ENCODE data around the gene HMGA1. TPM values are rescaled to one million over a fixed set of nuclear protein-coding genes. Genes with fewer than 3 reads are reported as not detected.

The HMGA1 gene
- polyA plus RNA-seq, 1 of the 3 experiments (the other 2 are of a cell fraction), result 433 TPM

DNA sequence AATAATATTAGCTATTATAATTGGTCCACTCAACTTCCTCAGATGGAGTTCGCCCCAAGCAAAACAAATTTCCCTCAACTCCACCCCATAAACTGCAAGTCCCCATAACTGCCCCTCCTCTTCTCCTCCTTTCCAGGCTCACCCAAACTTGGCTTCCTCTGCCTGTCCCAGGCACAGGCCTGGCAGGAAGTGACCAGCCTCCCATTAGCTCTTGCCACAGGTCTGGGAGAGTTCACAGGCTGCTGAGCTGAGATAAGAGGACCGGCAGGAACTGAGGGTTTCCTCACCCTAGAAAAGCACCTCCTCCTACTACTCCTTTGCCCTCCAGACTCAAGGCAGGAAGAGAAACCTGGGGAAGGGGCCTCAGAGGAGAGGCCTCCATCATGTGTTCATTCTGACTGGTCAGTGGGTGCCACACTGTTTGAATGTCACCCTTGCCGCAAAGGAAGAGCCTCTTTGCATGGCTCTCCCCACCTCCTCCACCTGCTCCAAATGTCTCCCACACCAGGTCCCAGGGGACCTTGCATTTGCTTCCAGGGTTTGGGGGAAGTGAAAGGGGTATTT lies 36.7 kb downstream of the HMGA1 start:
- Histone ChIP-seq H3K4me1 (ENCODE audit: control insufficient read depth in 1 of 2, insufficient read depth in 2 of 2, low read depth in 1 of 2, low read length in 1 of 2) (peaks cover 0 to 12% of the 10 kb centered on the region in 2 experiments; a peak in 1 of 4 replicates), H3F3A (replicated peaks; ENCODE audit: insufficient read depth) (peaks cover 4% of the 10 kb centered on the region), H3K27ac (ENCODE audit: low read depth in 2 of 2, low read length in 1 of 2) (peak overlapping the region in 1 of 2 experiments; percentile 50; a peak in 1 of 4 replicates), H3K4me3 (ENCODE audit: low read depth in 2 of 2, low read length in 1 of 2) (no peak overlapping the region), H3K79me2 (ENCODE audit: insufficient read depth) (no peaks in the 10 kb centered on the region), H3K27me3 (ENCODE audit: insufficient read depth) (no peaks in the 10 kb centered on the region), H3K9ac (no peak overlapping the region), H3K36me3 (replicated peaks in 1 of 2; ENCODE audit: control insufficient read depth in 1 of 2, insufficient read depth in 2 of 2, low read length in 1 of 2) (peaks cover 0 to 2% of the 10 kb centered on the region in 2 experiments), H3K4me2 (no peak overlapping the region), H3K9me3 (no peaks in the 10 kb centered on the region), H3K9me2 (no peaks in the 10 kb centered on the region), H2AFZ (ENCODE audit: low read depth) (no peak overlapping the region), H4K20me1 (ENCODE audit: insufficient read depth) (no peaks in the 10 kb centered on the region)
- WGBS (ENCODE audit: low lambda C conversion rate), result 66% methylated on average over 3 of the region's 3 CpGs
- peak; percentile 64 for DNase-seq
- no peak for TF ChIP-seq GABPA (IDR thresholded peaks at IDR 0.05; ENCODE audit: low read depth)
- TF ChIP-seq CHD2 (IDR thresholded peaks at IDR 0.05; ENCODE audit: low read length, partially characterized antibody), result no peak
- ChIA-PET CTCF (interaction anchor here (1.3 kb wide), 1 partner anchor 24 kb away, joined by 3 read pairs; no protein-coding TSS in a partner anchor), POLR2A (no interaction called here)

DNA sequence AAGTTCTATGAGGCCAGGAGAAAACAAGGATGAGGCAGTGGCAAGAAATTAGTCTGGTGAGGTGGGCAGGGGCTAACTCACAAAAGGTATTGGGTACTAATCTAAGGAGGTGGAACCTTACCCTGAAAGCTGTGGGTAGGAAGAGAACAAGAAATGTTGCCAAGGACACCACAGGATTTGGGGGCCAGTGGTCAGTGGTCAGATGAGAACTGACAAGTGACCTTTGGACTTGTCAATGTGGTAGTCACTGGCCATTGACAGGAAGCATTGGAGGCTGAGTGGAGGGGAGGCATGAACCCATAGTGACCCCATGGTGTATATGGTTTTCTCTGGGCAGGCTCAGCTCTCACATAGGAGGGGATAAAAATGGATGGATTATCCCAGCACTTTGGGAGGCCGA lies 37.5 kb downstream of the HMGA1 start:
- Histone ChIP-seq H3K27me3 (ENCODE audit: insufficient read depth) (no peaks in the 10 kb centered on the region), H3K4me2 (no peak overlapping the region), H3K9ac (no peak overlapping the region), H4K20me1 (ENCODE audit: insufficient read depth) (no peaks in the 10 kb centered on the region), H3K9me2 (no peaks in the 10 kb centered on the region), H3K36me3 (replicated peaks in 1 of 2; ENCODE audit: control insufficient read depth in 1 of 2, insufficient read depth in 2 of 2, low read length in 1 of 2) (peaks cover 0 to 3% of the 10 kb centered on the region in 2 experiments), H3F3A (replicated peaks; ENCODE audit: insufficient read depth) (peaks cover 4% of the 10 kb centered on the region), H3K27ac (ENCODE audit: low read depth in 2 of 2, low read length in 1 of 2) (peak overlapping the region in 1 of 2 experiments; percentile 50; a peak in 1 of 4 replicates), H3K79me2 (ENCODE audit: insufficient read depth) (no peaks in the 10 kb centered on the region), H3K4me3 (ENCODE audit: low read depth in 2 of 2, low read length in 1 of 2) (no peak overlapping the region), H3K9me3 (no peaks in the 10 kb centered on the region), H3K4me1 (ENCODE audit: control insufficient read depth in 1 of 2, insufficient read depth in 2 of 2, low read depth in 1 of 2, low read length in 1 of 2) (peaks cover 0 to 18% of the 10 kb centered on the region in 2 experiments; a peak in 1 of 4 replicates), H2AFZ (ENCODE audit: low read depth) (no peak overlapping the region)
- ChIA-PET CTCF (no interaction called here), POLR2A (no interaction called here)
- WGBS (ENCODE audit: low lambda C conversion rate), result 100% methylated on average over 1 of the region's 1 CpG
- TF ChIP-seq, protein P1, sequence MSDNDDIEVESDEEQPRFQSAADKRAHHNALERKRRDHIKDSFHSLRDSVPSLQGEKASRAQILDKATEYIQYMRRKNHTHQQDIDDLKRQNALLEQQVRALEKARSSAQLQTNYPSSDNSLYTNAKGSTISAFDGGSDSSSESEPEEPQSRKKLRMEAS (IDR thresholded peaks at IDR 0.05; ENCODE audit: low read depth), result no peak
- TF ChIP-seq RCOR1 (IDR thresholded peaks at IDR 0.05; ENCODE audit: low read length) (no peak), POLR2AphosphoS5 (IDR thresholded peaks at IDR 0.05; ENCODE audit: low read depth, low read length) (no peak), GATA2 (CRISPR knock-in tag; IDR thresholded peaks at IDR 0.05) (no peak), FOXJ3 (CRISPR knock-in tag; IDR thresholded peaks at IDR 0.05) (no peak), GABPA (IDR thresholded peaks at IDR 0.05; ENCODE audit: low read depth) (no peak), TEAD4 (IDR thresholded peaks at IDR 0.05; ENCODE audit: borderline replicate concordance, insufficient read depth) (no peak), EP300 (IDR thresholded peaks at IDR 0.05; ENCODE audit: borderline replicate concordance in 1 of 2, low read depth in 1 of 2, low read length in 1 of 2) (no peak), NFIC (IDR thresholded peaks at IDR 0.05; ENCODE audit: borderline replicate concordance) (no peak), MXI1 (IDR thresholded peaks at IDR 0.05; ENCODE audit: low read depth, low read length) (no peak)
- TF ChIP-seq, protein P2, sequence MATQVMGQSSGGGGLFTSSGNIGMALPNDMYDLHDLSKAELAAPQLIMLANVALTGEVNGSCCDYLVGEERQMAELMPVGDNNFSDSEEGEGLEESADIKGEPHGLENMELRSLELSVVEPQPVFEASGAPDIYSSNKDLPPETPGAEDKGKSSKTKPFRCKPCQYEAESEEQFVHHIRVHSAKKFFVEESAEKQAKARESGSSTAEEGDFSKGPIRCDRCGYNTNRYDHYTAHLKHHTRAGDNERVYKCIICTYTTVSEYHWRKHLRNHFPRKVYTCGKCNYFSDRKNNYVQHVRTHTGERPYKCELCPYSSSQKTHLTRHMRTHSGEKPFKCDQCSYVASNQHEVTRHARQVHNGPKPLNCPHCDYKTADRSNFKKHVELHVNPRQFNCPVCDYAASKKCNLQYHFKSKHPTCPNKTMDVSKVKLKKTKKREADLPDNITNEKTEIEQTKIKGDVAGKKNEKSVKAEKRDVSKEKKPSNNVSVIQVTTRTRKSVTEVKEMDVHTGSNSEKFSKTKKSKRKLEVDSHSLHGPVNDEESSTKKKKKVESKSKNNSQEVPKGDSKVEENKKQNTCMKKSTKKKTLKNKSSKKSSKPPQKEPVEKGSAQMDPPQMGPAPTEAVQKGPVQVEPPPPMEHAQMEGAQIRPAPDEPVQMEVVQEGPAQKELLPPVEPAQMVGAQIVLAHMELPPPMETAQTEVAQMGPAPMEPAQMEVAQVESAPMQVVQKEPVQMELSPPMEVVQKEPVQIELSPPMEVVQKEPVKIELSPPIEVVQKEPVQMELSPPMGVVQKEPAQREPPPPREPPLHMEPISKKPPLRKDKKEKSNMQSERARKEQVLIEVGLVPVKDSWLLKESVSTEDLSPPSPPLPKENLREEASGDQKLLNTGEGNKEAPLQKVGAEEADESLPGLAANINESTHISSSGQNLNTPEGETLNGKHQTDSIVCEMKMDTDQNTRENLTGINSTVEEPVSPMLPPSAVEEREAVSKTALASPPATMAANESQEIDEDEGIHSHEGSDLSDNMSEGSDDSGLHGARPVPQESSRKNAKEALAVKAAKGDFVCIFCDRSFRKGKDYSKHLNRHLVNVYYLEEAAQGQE (IDR thresholded peaks at IDR 0.05; ENCODE audit: low read depth, low read length), result no peak
- TF ChIP-seq, protein P3, sequence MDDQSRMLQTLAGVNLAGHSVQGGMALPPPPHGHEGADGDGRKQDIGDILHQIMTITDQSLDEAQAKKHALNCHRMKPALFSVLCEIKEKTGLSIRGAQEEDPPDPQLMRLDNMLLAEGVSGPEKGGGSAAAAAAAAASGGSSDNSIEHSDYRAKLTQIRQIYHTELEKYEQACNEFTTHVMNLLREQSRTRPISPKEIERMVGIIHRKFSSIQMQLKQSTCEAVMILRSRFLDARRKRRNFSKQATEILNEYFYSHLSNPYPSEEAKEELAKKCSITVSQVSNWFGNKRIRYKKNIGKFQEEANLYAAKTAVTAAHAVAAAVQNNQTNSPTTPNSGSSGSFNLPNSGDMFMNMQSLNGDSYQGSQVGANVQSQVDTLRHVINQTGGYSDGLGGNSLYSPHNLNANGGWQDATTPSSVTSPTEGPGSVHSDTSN (IDR thresholded peaks at IDR 0.05), result no peak
- TF ChIP-seq, protein P4, sequence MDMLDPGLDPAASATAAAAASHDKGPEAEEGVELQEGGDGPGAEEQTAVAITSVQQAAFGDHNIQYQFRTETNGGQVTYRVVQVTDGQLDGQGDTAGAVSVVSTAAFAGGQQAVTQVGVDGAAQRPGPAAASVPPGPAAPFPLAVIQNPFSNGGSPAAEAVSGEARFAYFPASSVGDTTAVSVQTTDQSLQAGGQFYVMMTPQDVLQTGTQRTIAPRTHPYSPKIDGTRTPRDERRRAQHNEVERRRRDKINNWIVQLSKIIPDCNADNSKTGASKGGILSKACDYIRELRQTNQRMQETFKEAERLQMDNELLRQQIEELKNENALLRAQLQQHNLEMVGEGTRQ (IDR thresholded peaks at IDR 0.05; ENCODE audit: borderline replicate concordance, low read depth, low read length), result no peak
- no peak for DNase-seq
